HuH-7.5 (cell line): ENCODE measurements around the gene PHF21A.
A peak's percentile ranks its signal among the peaks of the same experiment; 100 is the strongest.
"Not testable (repeated sequence)": the region's sequence is repeated elsewhere in the genome, so short reads cannot be mapped to it uniquely, and the experiment has no call there.

Experiments used
- DNase-seq: peaks from one replicate; pipeline ENCODE4 v3.0.0; 2011; ENCODE audit warnings: low spot score

The PHF21A gene

GRCh38 chr11:45920531-45921477 is 200.4 kb downstream of the PHF21A start:
- DNase-seq: no peak

- DNase-seq: no peak
Measured at GRCh38 chr11:45919806-45920530, 201.3 kb downstream of the PHF21A start.

GRCh38 chr11:45918962-45919675 is 202.1 kb downstream of the PHF21A start:
- DNase-seq: no peak

- peak; percentile 95 for DNase-seq
Measured at GRCh38 chr11:45918331-45918941, 202.8 kb downstream of the PHF21A start.

GRCh38 chr11:45917623-45918330 is 203.5 kb downstream of the PHF21A start, which contains the start of gene PEX16:
PEX16 (minus strand) TSS chr11:45917877; CDS start chr11:45917811, 66 bp downstream.
- peak; percentile 96 for DNase-seq

GRCh38 chr11:45917286-45917622 is 204.0 kb downstream of the PHF21A start:
- DNase-seq: no peak

- no peak for DNase-seq
Measured at GRCh38 chr11:45915446-45915845, 205.8 kb downstream of the PHF21A start.

GRCh38 chr11:45913942-45914635 is 207.2 kb downstream of the PHF21A start:
- DNase-seq: no peak

- DNase-seq: no peak
Measured at GRCh38 chr11:45913514-45913913, 207.7 kb downstream of the PHF21A start.

GRCh38 chr11:45910623-45911022 is 210.6 kb downstream of the PHF21A start:
- DNase-seq: no peak

GRCh38 chr11:45909594-45910475 is 211.4 kb downstream of the PHF21A start:
- DNase-seq: no peak

GRCh38 chr11:45907911-45908370 is 213.3 kb downstream of the PHF21A start:
- DNase-seq: no peak

GRCh38 chr11:45906965-45907611 is 214.2 kb downstream of the PHF21A start, which contains the start of gene FREY1:
FREY1 (minus strand) TSS chr11:45907271; CDS start chr11:45907245, 26 bp downstream.
- DNase-seq: no peak

GRCh38 chr11:45906096-45906682 is 215.1 kb downstream of the PHF21A start:
- DNase-seq: no peak

GRCh38 chr11:45905576-45905975 is 215.7 kb downstream of the PHF21A start:
- DNase-seq: not testable (repeated sequence)

- no peak for DNase-seq
Measured at GRCh38 chr11:45905095-45905494, 216.2 kb downstream of the PHF21A start.

GRCh38 chr11:45904309-45904915 is 216.8 kb downstream of the PHF21A start:
- DNase-seq: no peak
